ENCODE results near the gene PDLIM5. TPM values are rescaled to one million over a fixed set of nuclear protein-coding genes. Genes with fewer than 3 reads are reported as not detected.
A peak's percentile ranks its signal among the peaks of the same experiment; 100 is the strongest.
"Not testable (repeated sequence)": the region's sequence is repeated elsewhere in the genome, so short reads cannot be mapped to it uniquely, and the experiment has no call there.

PDLIM5 gene
- total and polyA plus RNA-seq, 5 donors from 2014 or later, result 36.5 to 64.5 (median 45.3) TPM

GRCh38 chr4:94650690-94651089, 198.9 kb downstream of the PDLIM5 start:
- Histone ChIP-seq H3K27ac (ENCODE audit: insufficient read depth, low read length, poor library complexity, severe bottlenecking) (no peak overlapping the region), H3K36me3 (ENCODE audit: control insufficient read depth, insufficient read depth, low read length) (peaks cover 6% of the 10 kb centered on the region), H3K27me3 (ENCODE audit: control insufficient read depth, insufficient read depth, low read length) (no peaks in the 10 kb centered on the region), H3K4me1 (ENCODE audit: control insufficient read depth, insufficient read depth, low read length, poor library complexity, severe bottlenecking) (no peaks in the 10 kb centered on the region), H3K4me3 (ENCODE audit: low read depth, low read length) (no peak overlapping the region), H3K9me3 (ENCODE audit: control insufficient read depth in 2 of 2, low read length in 2 of 2) (no peaks in the 10 kb centered on the region)
- peak overlapping the region in 1 of 3 donors; percentile 72 for H3K27ac Mint-ChIP-seq
- H3K4me3 Mint-ChIP-seq, result no peak overlapping the region
- H3K27me3 Mint-ChIP-seq, result no peaks in the 10 kb centered on the region
- DNase-seq, result no peak
- peaks cover 0 to 7% (median 1%) of the 10 kb centered on the region in 4 donors for H3K4me1 Mint-ChIP-seq
- H3K36me3 Mint-ChIP-seq, result peaks cover 36% of the 10 kb centered on the region
- ATAC-seq (ENCODE audit: low read depth in 2 of 2), result no peak
- H3K9me3 Mint-ChIP-seq, result no peaks in the 10 kb centered on the region

DNA sequence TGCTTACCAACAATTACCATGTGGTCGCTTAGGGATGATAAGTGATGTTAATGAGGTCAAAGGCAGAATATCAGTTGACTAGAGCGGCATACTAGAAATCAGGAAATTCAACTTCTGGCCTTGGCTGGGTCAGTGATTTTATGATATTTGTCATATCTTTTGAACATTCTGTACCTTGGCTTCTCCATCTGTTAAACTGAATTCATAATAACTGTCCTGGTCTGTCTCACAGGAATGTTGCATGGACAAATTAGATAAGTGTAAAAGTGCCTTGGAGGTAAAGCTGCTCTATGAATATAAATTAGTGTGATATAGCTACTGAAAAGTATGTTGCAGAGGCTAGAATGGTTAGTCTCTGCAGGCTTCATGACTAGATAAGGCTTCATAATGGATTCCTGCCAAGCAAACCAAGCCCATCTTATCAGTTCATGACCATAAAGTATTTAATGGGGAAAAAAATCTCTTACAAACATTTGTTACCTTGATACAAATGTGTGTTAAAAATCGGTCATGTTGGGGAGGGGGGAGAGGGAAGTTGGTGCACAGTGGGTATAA, 201.4 kb downstream of the PDLIM5 start:
- H3K9me3 ChIP-seq (ENCODE audit: control insufficient read depth in 2 of 2, low read length in 2 of 2), result no peaks in the 10 kb centered on the region

DNA sequence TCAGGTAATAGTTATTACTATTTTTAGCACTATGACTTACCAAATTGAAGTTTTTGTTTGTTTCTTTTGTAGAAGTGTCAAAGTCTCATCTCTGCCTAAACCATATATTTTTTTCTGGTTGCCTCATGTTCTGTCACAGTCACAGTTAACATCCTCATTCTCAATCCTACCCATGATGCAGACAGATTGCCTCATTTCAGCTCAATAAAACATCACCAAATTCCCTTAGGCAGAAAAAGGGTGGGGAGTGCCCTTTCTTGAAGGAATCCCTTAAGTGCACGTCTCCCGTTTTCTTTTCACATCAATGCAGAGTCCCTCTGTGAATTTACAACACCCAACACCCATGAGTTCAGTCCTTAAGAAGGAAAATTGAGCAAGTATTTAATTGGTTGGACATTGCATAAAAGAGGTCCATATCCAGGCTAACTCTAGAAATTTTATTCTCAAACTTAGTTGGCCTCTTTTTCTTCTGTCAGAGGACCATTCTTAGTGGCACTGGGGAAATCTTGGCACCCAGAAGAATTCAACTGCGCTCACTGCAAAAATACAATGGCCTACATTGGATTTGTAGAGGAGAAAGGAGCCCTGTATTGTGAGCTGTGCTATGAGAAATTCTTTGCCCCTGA, 202.4 kb downstream of the PDLIM5 start:
- Mint-ChIP-seq H3K27me3 (no peaks in the 10 kb centered on the region), H3K9me3 (no peaks in the 10 kb centered on the region), H3K36me3 (peaks cover 39% of the 10 kb centered on the region), H3K4me1 (peaks cover 0 to 7% (median 1%) of the 10 kb centered on the region in 4 donors), H3K4me3 (no peak overlapping the region), H3K27ac (no peak overlapping the region)
- no peak for DNase-seq
- peaks cover 4% of the 10 kb centered on the region for H3K36me3 ChIP-seq (ENCODE audit: control insufficient read depth, insufficient read depth, low read length)
- no peaks in the 10 kb centered on the region for H3K4me1 ChIP-seq (ENCODE audit: control insufficient read depth, insufficient read depth, low read length, poor library complexity, severe bottlenecking)
- H3K27ac ChIP-seq (ENCODE audit: insufficient read depth, low read length, poor library complexity, severe bottlenecking), result no peak overlapping the region
- H3K9me3 ChIP-seq (ENCODE audit: control insufficient read depth in 2 of 2, low read length in 2 of 2), result no peaks in the 10 kb centered on the region
- H3K27me3 ChIP-seq (ENCODE audit: control insufficient read depth, insufficient read depth, low read length), result no peaks in the 10 kb centered on the region
- H3K4me3 ChIP-seq (ENCODE audit: low read depth, low read length), result no peak overlapping the region
- no peak for ATAC-seq (ENCODE audit: low read depth in 2 of 2)

More for the DNA sequence above, 201.4 kb downstream of the PDLIM5 start:
- Histone ChIP-seq H3K27me3 (ENCODE audit: control insufficient read depth, insufficient read depth, low read length) (no peaks in the 10 kb centered on the region), H3K4me1 (ENCODE audit: control insufficient read depth, insufficient read depth, low read length, poor library complexity, severe bottlenecking) (no peaks in the 10 kb centered on the region), H3K4me3 (ENCODE audit: low read depth, low read length) (no peak overlapping the region), H3K36me3 (ENCODE audit: control insufficient read depth, insufficient read depth, low read length) (peaks cover under 1% of the 10 kb centered on the region), H3K27ac (ENCODE audit: insufficient read depth, low read length, poor library complexity, severe bottlenecking) (no peak overlapping the region)
- no peak for DNase-seq
- H3K4me3 Mint-ChIP-seq, result no peak overlapping the region
- peaks cover 32% of the 10 kb centered on the region for H3K36me3 Mint-ChIP-seq
- no peak overlapping the region for H3K27ac Mint-ChIP-seq
- peaks cover 0 to 7% (median 1%) of the 10 kb centered on the region in 4 donors for H3K4me1 Mint-ChIP-seq
- H3K9me3 Mint-ChIP-seq, result no peaks in the 10 kb centered on the region
- no peaks in the 10 kb centered on the region for H3K27me3 Mint-ChIP-seq
- no peak for ATAC-seq (ENCODE audit: low read depth in 2 of 2)

- H3K36me3 Mint-ChIP-seq, result peaks cover 41% of the 10 kb centered on the region
- Histone ChIP-seq H3K27ac (ENCODE audit: insufficient read depth, low read length, poor library complexity, severe bottlenecking) (no peak overlapping the region), H3K4me1 (ENCODE audit: control insufficient read depth, insufficient read depth, low read length, poor library complexity, severe bottlenecking) (no peaks in the 10 kb centered on the region), H3K9me3 (ENCODE audit: control insufficient read depth in 2 of 2, low read length in 2 of 2) (no peaks in the 10 kb centered on the region), H3K27me3 (ENCODE audit: control insufficient read depth, insufficient read depth, low read length) (no peaks in the 10 kb centered on the region), H3K36me3 (ENCODE audit: control insufficient read depth, insufficient read depth, low read length) (peaks cover 4% of the 10 kb centered on the region), H3K4me3 (ENCODE audit: low read depth, low read length) (no peak overlapping the region)
- H3K4me3 Mint-ChIP-seq, result no peak overlapping the region
- H3K27me3 Mint-ChIP-seq, result no peaks in the 10 kb centered on the region
- ATAC-seq (ENCODE audit: low read depth in 2 of 2) (no peak), DNase-seq (no peak)
- H3K4me1 Mint-ChIP-seq, result peaks cover 0 to 7% (median 0%) of the 10 kb centered on the region in 4 donors
- no peak overlapping the region for H3K27ac Mint-ChIP-seq
- H3K9me3 Mint-ChIP-seq, result no peaks in the 10 kb centered on the region
These were observed 203.0 kb downstream of the PDLIM5 start for GRCh38 chr4:94654714-94655113.

GRCh38 chr4:94660614-94661013, 208.9 kb downstream of the PDLIM5 start:
- H3K4me3 Mint-ChIP-seq, result no peak overlapping the region
- Histone ChIP-seq H3K4me1 (ENCODE audit: control insufficient read depth, insufficient read depth, low read length, poor library complexity, severe bottlenecking) (no peaks in the 10 kb centered on the region), H3K4me3 (ENCODE audit: low read depth, low read length) (no peak overlapping the region), H3K9me3 (ENCODE audit: control insufficient read depth in 2 of 2, low read length in 2 of 2) (no peaks in the 10 kb centered on the region), H3K27me3 (ENCODE audit: control insufficient read depth, insufficient read depth, low read length) (no peaks in the 10 kb centered on the region), H3K27ac (ENCODE audit: insufficient read depth, low read length, poor library complexity, severe bottlenecking) (no peak overlapping the region), H3K36me3 (ENCODE audit: control insufficient read depth, insufficient read depth, low read length) (peaks cover 11% of the 10 kb centered on the region)
- no peaks in the 10 kb centered on the region for H3K27me3 Mint-ChIP-seq
- peaks cover 36% of the 10 kb centered on the region for H3K36me3 Mint-ChIP-seq
- H3K9me3 Mint-ChIP-seq, result no peaks in the 10 kb centered on the region
- ATAC-seq (ENCODE audit: low read depth in 2 of 2) (no peak), DNase-seq (no peak)
- H3K4me1 Mint-ChIP-seq, result no peaks in the 10 kb centered on the region
- no peak overlapping the region for H3K27ac Mint-ChIP-seq

DNA sequence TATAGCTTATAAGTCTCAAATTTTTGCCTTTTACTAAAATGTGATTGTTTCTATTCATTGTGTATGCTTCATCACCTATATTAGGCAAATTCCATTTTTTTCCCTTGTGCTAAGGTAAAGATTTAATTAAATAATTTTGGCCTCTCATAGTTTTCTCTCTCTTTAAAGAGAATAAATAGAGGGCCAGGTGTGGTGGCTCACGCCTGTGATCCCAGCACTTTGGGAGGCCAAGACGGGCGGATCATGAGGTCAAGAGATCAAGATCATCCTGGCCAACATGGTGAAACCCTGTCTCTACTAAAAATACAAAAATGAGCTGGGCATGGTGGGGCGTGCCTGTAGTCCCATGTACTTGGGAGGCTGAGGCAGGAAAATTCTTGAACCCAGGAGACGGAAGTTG, 213.3 kb downstream of the PDLIM5 start:
- H3K9me3 Mint-ChIP-seq; H3K4me1 Mint-ChIP-seq; H3K9me3 ChIP-seq (ENCODE audit: control insufficient read depth in 2 of 2, low read length in 2 of 2); H3K4me3 ChIP-seq (ENCODE audit: low read depth, low read length); H3K27me3 Mint-ChIP-seq; H3K27me3 ChIP-seq (ENCODE audit: control insufficient read depth, insufficient read depth, low read length); ATAC-seq (ENCODE audit: low read depth in 2 of 2); DNase-seq; H3K27ac ChIP-seq (ENCODE audit: insufficient read depth, low read length, poor library complexity, severe bottlenecking); H3K4me1 ChIP-seq (ENCODE audit: control insufficient read depth, insufficient read depth, low read length, poor library complexity, severe bottlenecking); H3K27ac Mint-ChIP-seq; H3K36me3 ChIP-seq (ENCODE audit: control insufficient read depth, insufficient read depth, low read length); H3K4me3 Mint-ChIP-seq: not testable (repeated sequence)
- peaks cover 16% of the 10 kb centered on the region for H3K36me3 Mint-ChIP-seq

GRCh38 chr4:94665500-94666404, 214.0 kb downstream of the PDLIM5 start:
- DNase-seq (no peak), ATAC-seq (ENCODE audit: low read depth in 2 of 2) (no peak)
- no peaks in the 10 kb centered on the region for H3K27me3 Mint-ChIP-seq
- peaks cover 14% of the 10 kb centered on the region for H3K36me3 Mint-ChIP-seq
- H3K4me1 Mint-ChIP-seq, result no peaks in the 10 kb centered on the region
- H3K36me3 ChIP-seq (ENCODE audit: control insufficient read depth, insufficient read depth, low read length), result peaks cover 7% of the 10 kb centered on the region
- H3K9me3 Mint-ChIP-seq, result no peaks in the 10 kb centered on the region
- H3K4me1 ChIP-seq (ENCODE audit: control insufficient read depth, insufficient read depth, low read length, poor library complexity, severe bottlenecking), result no peaks in the 10 kb centered on the region
- no peak overlapping the region for H3K4me3 Mint-ChIP-seq
- H3K27me3 ChIP-seq (ENCODE audit: control insufficient read depth, insufficient read depth, low read length), result no peaks in the 10 kb centered on the region
- no peak overlapping the region for H3K27ac Mint-ChIP-seq
- no peak overlapping the region for H3K27ac ChIP-seq (ENCODE audit: insufficient read depth, low read length, poor library complexity, severe bottlenecking)
- no peak overlapping the region for H3K4me3 ChIP-seq (ENCODE audit: low read depth, low read length)
- no peaks in the 10 kb centered on the region for H3K9me3 ChIP-seq (ENCODE audit: control insufficient read depth in 2 of 2, low read length in 2 of 2)
